Measurements from ENCODE around the gene RRM2. TPM values are rescaled to one million over a fixed set of nuclear protein-coding genes. Genes with fewer than 3 reads are reported as not detected.
A peak's percentile ranks its signal among the peaks of the same experiment; 100 is the strongest.

The RRM2 gene
- total RNA-seq, 2 experiments from 2014 or later = 382 to 469 TPM

DNA sequence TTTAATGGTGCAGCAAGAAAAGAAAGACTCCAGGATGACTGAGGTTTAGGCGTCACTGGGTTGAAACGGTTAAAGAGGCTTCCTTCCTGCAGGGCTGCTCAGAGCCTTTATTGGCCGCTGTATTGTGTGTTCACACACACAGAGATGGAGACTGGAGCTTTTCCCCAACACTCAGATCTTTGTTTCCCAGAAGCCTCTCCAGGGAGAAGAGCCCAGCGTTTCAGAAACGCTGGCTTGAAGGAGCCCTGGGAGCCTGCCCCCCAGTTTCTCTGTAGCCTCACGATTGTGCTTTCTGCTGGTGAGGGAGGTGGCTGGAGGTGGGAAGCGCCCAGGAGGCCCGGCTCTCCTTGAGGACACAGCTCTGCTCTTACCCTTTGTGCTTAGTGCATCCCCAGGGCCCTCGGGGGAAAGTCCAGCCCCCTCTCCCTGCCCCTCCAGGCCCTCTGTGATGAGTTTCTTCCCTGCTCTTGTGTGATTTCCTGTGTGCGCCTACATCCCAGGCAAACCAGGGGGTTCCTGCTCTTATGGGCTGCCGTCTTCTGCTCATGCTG, 37.1 kb downstream of the RRM2 start:
- no peak for DNase-seq
- Mint-ChIP-seq H3K4me1 (no peaks in the 10 kb centered on the region), H3K36me3 (ENCODE audit: low read depth) (peaks cover 7% of the 10 kb centered on the region), H3K27me3 (no peaks in the 10 kb centered on the region), H3K9me3 (ENCODE audit: low read depth) (no peaks in the 10 kb centered on the region), H3K4me3 (no peak overlapping the region), H3K27ac (peak overlapping the region; percentile 1)
- ChIA-PET CTCF (no interaction called here), POLR2A (no interaction called here)
- ATAC-seq = no peak
- intact Hi-C loops (cut with DNase I, micrococcal nuclease) = no loop called here

DNA sequence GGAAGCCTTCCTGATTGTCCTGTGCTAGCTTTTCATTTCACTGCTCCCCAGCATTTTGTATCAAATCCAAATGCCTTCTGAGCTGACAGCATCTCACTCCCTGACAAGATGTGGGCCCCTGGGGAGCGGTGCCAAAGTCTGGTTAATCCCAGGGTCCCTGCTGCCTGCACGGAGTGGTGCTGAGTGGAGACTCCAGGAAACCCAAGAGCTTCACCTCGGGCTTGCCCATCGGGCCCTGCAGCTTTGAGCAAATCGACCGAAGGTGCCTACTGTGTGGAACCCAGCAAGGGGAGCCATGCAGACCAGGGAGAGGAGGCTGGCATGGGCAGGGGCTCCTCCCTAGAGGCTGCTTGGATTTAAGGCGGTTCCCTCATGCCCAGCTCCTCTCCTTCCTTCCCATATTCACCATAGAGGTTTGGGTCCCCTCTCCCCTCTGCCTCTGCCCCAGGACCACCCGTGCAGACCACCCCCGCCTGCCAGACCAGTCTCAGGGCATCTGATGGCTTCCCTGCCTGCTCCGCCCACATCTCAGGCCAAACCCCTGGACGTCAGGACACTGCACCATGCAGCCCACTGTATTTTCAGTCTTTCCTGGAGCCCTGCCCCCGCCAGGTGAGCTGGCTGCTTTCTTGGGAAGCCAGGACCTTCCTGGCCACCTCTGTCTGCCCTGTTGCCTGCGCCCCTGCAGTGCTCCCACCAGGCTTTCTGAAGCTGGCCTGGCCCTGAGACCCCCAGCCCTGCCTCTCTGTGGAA, 37.8 kb downstream of the RRM2 start:
- DNase-seq (no peak), ATAC-seq (no peak)
- ChIA-PET CTCF (no interaction called here), POLR2A (interaction anchor here (0.6 kb wide), 1 partner anchor 640 kb away, joined by 3 read pairs; no protein-coding TSS in a partner anchor)
- H3K4me3 Mint-ChIP-seq = no peak overlapping the region
- no peaks in the 10 kb centered on the region for H3K4me1 Mint-ChIP-seq
- intact Hi-C loops (cut with DNase I, micrococcal nuclease) = no loop called here
- H3K27me3 Mint-ChIP-seq = no peaks in the 10 kb centered on the region
- H3K36me3 Mint-ChIP-seq (ENCODE audit: low read depth) = peaks cover 8% of the 10 kb centered on the region
- H3K27ac Mint-ChIP-seq = peak overlapping the region; percentile 1
- no peaks in the 10 kb centered on the region for H3K9me3 Mint-ChIP-seq (ENCODE audit: low read depth)

DNA sequence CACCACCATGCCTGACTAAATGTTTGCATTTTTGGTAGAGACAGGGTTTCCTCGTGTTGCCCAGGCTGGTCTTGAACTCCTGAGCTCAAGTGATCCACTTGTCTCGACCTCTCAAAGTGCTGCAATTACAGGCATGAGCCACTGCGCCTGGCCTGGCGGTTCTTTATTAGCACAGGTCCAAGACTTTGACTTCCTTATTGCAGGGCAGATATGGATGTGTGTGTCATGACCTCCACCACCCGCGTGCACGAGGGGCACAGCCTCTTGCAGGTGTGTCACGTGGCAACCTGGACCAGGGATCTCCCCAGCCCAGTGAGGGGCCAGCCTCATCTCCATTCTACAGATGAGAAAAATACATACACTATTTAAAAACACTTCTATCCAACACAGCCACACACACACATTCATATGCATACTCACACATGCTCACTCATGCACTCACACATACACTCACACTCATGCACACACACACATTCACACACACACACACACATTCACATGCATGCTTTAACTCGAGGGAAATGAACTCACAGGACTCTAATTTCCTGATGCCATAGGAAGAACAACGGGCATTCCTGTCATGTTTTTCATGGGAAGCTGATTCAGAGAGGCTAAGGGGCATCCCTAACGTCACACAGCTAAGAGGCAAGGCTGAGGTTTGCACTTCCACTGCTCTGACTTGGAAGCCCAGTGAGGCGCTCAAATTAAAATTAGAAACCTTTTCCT, 38.8 kb downstream of the RRM2 start:
- H3K27ac Mint-ChIP-seq = no peak overlapping the region
- ChIA-PET POLR2A (interaction anchor here (0.6 kb wide), 2 partner anchors 24 to 639 kb away, joined by 3 read pairs; no protein-coding TSS in a partner anchor), CTCF (no interaction called here)
- intact Hi-C loops (cut with DNase I, micrococcal nuclease) = no loop called here
- ATAC-seq (no peak), DNase-seq (no peak)
- H3K36me3 Mint-ChIP-seq (ENCODE audit: low read depth) = peaks cover 9% of the 10 kb centered on the region
- no peaks in the 10 kb centered on the region for H3K4me1 Mint-ChIP-seq
- H3K4me3 Mint-ChIP-seq = no peak overlapping the region
- no peaks in the 10 kb centered on the region for H3K9me3 Mint-ChIP-seq (ENCODE audit: low read depth)
- H3K27me3 Mint-ChIP-seq = no peaks in the 10 kb centered on the region

DNA sequence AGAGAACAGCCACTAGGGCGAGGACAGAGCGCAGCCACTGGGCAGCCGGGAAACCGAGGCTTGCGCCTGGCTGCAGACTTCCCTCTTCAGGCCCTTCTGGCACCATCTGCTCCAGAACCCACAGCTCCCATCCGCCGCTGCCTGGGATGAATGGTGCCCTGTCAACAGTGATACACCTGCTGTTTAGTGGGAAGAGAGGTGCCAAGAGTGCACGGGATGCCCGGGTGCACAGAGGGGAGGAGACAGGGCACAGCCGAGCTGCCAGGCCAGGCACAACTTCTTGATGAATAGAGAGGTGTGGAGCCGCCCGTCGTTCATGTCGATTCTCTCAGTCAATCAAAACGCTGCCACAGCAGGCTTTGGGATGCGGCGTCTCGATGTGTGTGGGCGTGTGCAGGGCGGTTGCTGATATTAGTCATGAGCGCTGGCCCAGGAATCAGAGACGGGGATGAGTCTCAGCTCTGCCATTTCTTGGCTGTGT, 39.5 kb downstream of the RRM2 start:
- DNase-seq (peak; percentile 57), ATAC-seq (peak; percentile 49)
- Mint-ChIP-seq H3K4me1 (no peaks in the 10 kb centered on the region), H3K9me3 (ENCODE audit: low read depth) (no peaks in the 10 kb centered on the region), H3K36me3 (ENCODE audit: low read depth) (peaks cover 9% of the 10 kb centered on the region), H3K27me3 (no peaks in the 10 kb centered on the region), H3K27ac (no peak overlapping the region), H3K4me3 (no peak overlapping the region)
- ChIA-PET CTCF (interaction anchor here (0.6 to 1.3 kb wide), 2 partner anchors 180 to 247 kb away, joined by 3 to 4 read pairs; no protein-coding TSS in a partner anchor), POLR2A (interaction anchor here (0.6 kb wide), 1 partner anchor 24 kb away, joined by 3 read pairs; no protein-coding TSS in a partner anchor)
- intact Hi-C loops (cut with DNase I, micrococcal nuclease) = no loop called here

DNA sequence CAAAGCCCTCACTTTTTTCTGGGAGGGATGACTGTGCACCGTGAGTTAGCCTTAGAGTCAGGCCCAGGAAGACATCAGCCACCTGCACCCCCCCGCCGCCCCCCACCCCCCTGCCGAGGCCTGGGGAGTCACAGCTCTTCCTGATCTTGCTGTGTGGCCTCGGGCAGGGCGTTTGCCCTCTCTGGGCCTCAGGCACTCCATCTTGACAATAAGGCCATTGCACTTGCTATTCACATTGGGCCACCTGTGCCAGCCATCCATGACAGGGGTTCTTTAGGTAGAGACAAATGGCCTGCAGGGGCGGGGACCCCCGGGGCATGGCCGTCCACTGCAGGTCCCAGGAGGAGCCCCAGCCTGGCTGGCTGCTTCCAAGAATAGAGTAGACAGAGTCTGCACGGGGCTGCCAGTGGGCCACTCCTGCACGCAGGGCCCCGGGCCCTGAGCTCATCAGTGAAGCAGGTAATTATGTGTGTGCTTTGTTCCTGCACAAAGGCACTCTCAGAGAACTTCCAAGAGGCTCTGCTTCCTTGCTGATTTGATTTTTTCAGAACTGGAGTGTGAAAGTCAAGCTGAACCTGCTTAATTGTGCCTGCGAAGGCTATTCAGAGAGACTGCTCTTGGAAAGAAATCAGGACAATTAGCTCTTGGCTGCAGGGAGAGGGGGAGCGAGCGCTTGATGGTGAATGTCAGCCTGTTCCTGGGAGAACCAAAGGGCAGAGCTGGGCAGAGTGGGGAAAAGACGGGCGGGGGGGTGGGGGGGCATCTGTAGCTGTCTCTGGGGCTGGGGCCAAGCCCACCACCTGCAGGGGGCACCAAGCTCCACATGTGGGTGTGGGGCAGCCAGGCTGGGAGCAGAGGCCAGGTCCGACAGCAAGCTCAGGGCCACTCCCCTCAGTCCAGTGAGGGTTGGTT, 40.3 kb downstream of the RRM2 start:
- ATAC-seq (no peak), DNase-seq (peak; percentile 25)
- H3K36me3 Mint-ChIP-seq (ENCODE audit: low read depth) = peaks cover 9% of the 10 kb centered on the region
- H3K27me3 Mint-ChIP-seq = no peaks in the 10 kb centered on the region
- no peaks in the 10 kb centered on the region for H3K9me3 Mint-ChIP-seq (ENCODE audit: low read depth)
- no peaks in the 10 kb centered on the region for H3K4me1 Mint-ChIP-seq
- H3K27ac Mint-ChIP-seq = no peak overlapping the region
- intact Hi-C loops (cut with DNase I, micrococcal nuclease) = no loop called here
- ChIA-PET POLR2A (no interaction called here), CTCF (interaction anchor here (0.6 to 1.3 kb wide), 4 partner anchors 36 to 269 kb away, joined by 3 to 4 read pairs (median 3); no protein-coding TSS in a partner anchor)
- no peak overlapping the region for H3K4me3 Mint-ChIP-seq

DNA sequence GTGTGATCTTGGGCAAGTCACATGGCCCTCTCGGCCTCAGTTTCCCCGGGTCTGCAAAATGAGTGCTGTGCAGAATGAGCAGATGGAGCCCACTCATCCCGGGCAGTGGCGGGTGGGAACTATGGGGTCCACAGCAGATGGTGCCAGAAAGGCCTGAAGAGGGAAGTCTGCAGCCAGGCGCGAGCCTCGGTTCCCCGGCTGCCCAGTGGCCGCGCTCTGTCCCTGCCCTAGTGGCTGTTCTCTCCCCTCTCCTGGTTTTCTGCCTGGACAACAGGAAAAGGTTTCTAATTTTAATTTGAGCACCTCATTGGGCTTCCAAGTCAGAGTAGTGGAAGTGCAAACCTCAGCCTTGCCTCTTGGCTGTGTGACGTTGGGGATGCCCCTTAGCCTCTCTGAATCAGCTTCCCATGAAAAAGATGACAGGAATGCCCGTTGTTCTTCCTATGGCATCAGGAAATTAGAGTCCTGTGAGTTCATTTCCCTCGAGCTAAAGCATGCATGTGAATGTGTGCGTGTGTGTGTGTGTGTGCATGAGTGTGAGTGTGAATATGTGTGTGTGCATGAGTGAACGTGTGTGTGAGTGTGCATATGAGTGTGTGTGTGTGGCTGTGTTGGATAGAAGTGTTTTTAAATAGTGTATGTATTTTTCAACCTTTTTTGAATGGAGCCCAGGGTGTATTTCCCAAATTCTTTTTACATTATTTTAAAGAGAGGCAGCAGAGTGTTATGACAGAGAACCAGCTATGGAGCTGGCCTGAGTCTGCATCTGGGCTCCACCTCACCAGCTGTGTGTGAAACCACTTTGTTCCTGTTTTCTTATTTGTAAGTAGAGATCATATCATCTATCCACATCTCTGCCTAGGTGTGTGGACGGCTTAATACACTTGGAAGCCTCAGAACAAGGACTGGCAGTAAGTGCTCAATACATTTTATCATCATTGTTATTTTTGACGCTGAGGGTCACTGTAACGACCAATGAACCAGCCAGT, 41.3 kb downstream of the RRM2 start:
- peaks cover 9% of the 10 kb centered on the region for H3K36me3 Mint-ChIP-seq (ENCODE audit: low read depth)
- no peak overlapping the region for H3K4me3 Mint-ChIP-seq
- ChIA-PET POLR2A (no interaction called here), CTCF (interaction anchor here (0.5 to 1.0 kb wide), 4 partner anchors 37 to 350 kb away, joined by 3 read pairs; no protein-coding TSS in a partner anchor)
- H3K4me1 Mint-ChIP-seq = no peaks in the 10 kb centered on the region
- intact Hi-C loops (cut with DNase I, micrococcal nuclease) = no loop called here
- no peak for ATAC-seq
- no peak for DNase-seq
- H3K27me3 Mint-ChIP-seq = no peaks in the 10 kb centered on the region
- no peaks in the 10 kb centered on the region for H3K9me3 Mint-ChIP-seq (ENCODE audit: low read depth)
- H3K27ac Mint-ChIP-seq = no peak overlapping the region

DNA sequence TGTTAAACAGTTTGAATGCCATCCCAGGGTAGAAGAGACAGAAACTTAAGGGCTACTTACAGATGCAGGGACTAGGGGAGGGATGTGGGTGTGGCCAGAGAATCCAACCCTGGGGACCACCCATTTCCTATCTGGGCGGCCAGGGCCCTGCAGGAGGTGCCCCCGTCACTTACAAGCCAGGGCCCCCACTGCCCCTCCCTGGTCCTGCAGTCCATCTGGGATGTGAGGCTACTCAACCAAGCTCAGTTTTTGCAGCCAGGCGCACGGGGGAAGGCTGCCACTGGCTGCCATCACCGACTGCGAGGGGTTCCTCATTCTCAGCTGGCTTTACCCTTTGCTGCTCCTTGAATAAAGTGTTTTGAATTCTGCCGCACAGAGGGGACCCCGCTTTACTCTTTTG, 42.1 kb downstream of the RRM2 start:
- Mint-ChIP-seq H3K27me3 (no peaks in the 10 kb centered on the region), H3K36me3 (ENCODE audit: low read depth) (peaks cover 9% of the 10 kb centered on the region), H3K9me3 (ENCODE audit: low read depth) (no peaks in the 10 kb centered on the region), H3K4me3 (no peak overlapping the region), H3K4me1 (no peaks in the 10 kb centered on the region), H3K27ac (no peak overlapping the region)
- POLR2A ChIA-PET = no interaction called here
- CTCF ChIA-PET = interaction anchor here (0.5 to 1.0 kb wide), 4 partner anchors 27 to 351 kb away, joined by 3 read pairs; no protein-coding TSS in a partner anchor
- DNase-seq = no peak
- intact Hi-C loops (cut with DNase I, micrococcal nuclease) = no loop called here
- ATAC-seq = no peak

DNA sequence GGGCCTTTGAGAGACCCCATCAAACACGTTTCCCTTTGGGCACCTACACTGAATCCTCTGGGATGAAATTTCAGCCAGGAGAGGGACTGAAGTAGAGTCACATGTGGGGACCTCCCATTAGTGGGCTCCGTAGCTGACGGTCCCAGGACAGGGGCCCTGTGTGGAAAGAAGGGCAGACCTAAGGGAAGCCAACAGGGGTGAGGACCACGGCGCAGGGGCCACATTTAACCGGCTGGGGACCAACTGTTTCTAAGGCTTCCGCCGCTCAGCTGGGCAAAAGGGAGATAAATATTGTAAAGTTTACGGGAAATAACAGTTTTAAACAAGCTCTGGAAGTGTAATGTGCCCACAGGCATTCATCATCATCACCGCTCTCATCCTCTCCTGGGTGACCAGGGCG, 42.7 kb downstream of the RRM2 start:
- no peak overlapping the region for H3K4me3 Mint-ChIP-seq
- no peaks in the 10 kb centered on the region for H3K9me3 Mint-ChIP-seq (ENCODE audit: low read depth)
- intact Hi-C loops (cut with DNase I, micrococcal nuclease) = no loop called here
- H3K4me1 Mint-ChIP-seq = no peaks in the 10 kb centered on the region
- CTCF ChIA-PET = interaction anchor here (0.7 to 1.0 kb wide), 3 partner anchors 27 to 245 kb away, joined by 3 read pairs; no protein-coding TSS in a partner anchor
- H3K27me3 Mint-ChIP-seq = no peaks in the 10 kb centered on the region
- no peak overlapping the region for H3K27ac Mint-ChIP-seq
- POLR2A ChIA-PET = no interaction called here
- peaks cover 9% of the 10 kb centered on the region for H3K36me3 Mint-ChIP-seq (ENCODE audit: low read depth)
- no peak for ATAC-seq
- no peak for DNase-seq

DNA sequence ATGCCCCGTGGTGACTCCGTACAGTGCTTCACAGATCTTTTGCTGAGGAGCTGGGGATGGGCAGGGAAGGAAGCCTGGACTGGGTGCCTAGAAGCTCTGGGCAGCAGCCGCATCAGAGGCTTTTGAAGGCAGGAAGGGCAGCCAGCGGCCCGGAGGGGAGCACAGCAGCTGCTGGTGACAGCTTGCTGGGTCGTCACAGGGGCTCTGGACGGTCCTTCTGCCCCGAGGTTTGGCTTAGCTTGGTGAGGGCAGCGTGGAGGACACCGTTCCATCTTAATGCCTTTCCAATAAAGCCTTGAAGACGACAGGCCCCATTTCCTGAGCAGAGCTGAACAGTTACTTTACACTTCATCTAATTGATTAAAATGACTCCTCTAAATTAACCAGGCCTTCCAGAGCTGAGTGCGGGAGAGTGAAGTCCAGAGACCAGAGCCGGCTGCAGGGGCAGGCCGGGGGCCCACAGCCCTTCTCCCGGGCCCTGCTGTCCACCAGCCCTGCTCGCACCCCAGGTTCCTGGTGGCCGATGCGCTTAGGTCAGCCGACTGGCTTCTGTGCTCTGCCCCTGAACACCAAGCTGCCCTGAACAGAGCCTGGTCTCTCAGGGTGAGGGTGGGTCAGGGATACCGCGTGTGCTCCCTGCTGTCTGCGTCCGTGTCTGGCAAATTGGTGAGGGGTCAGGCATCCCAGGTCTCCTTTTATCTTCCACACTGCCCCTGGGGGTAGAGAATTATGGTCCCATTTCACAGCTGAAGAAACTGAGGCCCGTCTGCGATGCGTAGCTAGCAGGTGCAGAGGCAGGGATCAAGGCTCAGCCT, 43.5 kb downstream of the RRM2 start:
- intact Hi-C loops (cut with DNase I, micrococcal nuclease) = no loop called here
- no peak overlapping the region for H3K27ac Mint-ChIP-seq
- CTCF ChIA-PET = no interaction called here
- H3K36me3 Mint-ChIP-seq (ENCODE audit: low read depth) = peaks cover 9% of the 10 kb centered on the region
- no peaks in the 10 kb centered on the region for H3K9me3 Mint-ChIP-seq (ENCODE audit: low read depth)
- no peaks in the 10 kb centered on the region for H3K27me3 Mint-ChIP-seq
- H3K4me1 Mint-ChIP-seq = no peaks in the 10 kb centered on the region
- ATAC-seq (no peak), DNase-seq (no peak)
- POLR2A ChIA-PET = no interaction called here
- no peak overlapping the region for H3K4me3 Mint-ChIP-seq
